ENCODE results near the gene UBE2V1. TPM values are rescaled to one million over a fixed set of nuclear protein-coding genes. Genes with fewer than 3 reads are reported as not detected.

Gene UBE2V1
- total and polyA plus RNA-seq, 10 of the 15 experiments (the other 5 are each of a cell fraction or from before 2014, with no cell fraction given) = 51.8 to 219 (median 141) TPM

DNA sequence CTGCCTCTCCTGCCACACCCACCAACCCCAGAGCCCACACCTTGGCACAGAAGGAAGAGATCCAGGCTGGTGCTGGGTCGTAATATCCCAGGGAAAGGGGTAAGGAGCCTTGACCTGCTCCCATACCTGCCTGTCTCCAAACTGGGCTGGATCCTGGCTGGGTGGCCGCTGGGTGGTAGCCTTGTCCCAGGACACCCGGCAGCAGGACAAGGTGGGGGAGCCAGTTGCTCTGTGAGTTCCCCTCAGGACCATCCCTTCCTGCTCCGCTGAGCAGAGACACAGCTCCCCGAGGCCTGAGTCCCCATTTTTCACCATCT lies 58.8 kb downstream of the UBE2V1 start (continued):
- TF ChIP-seq TCF12 (IDR thresholded peaks at IDR 0.05; ENCODE audit: low read depth, low read length) (no peak), ATF7 (IDR thresholded peaks at IDR 0.05; ENCODE audit: low read depth) (no peak), RAD21 (IDR thresholded peaks at IDR 0.05; ENCODE audit: insufficient read depth, low read depth, low read length) (no peak), IKZF1 (conservative IDR thresholded peaks at IDR 0.05) (no peak), CTCF (IDR thresholded peaks at IDR 0.05 in 2 of 3, conservative IDR thresholded peaks at IDR 0.05 in 1 of 3; ENCODE audit: control insufficient read depth in 2 of 3, extremely low read depth in 1 of 3, insufficient read depth in 1 of 3, low read depth in 3 of 3, low read length in 3 of 3) (no peak)

DNA sequence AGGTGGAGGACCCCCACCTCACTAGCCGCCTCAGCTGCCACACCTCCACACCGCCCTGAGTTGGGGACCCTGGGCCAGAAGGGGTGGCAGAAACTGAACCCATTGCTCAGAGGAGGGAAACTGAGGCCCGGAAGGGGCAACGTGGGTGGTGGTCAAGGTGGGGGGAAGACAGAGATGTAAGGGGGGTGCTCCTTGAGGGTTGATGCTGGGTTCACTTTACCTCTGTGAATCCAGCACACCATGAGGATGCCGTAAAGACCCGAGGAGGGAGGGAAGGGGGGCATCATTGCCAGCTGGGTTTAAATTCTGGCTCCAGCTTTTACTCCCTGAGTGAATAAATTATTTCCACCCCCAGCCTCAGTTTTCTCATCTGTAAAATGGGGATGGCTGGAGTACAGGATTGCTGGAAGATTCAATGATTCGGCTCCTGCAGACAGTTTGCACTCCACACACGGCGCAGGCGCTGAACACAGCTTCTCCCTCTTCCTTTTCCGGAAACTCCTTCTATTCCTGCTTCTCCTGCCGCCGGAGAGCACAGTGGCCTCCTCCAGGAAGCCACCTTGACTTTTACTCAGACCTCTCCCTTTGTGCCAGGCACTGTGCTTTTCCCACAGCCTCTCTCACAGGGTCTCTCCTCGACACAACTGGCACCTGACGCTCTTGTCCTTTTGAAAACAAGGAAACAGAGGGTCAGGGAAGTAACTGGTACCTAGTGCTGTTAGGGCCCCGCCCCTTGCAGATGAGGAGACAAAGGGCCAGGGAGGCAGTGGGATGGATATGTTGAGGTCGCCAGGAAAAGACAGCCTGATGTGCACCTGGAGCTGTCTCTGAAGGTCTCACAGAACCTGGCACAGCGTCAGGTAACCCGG lies 59.4 kb downstream of the UBE2V1 start:
- Histone ChIP-seq H3K36me3 (ENCODE audit: control insufficient read depth in 2 of 2, insufficient read depth in 2 of 2, low read length in 1 of 2) (no peaks in the 10 kb centered on the region), H3K27ac (ENCODE audit: control insufficient read depth, insufficient read depth) (no peak overlapping the region), H3K4me1 (ENCODE audit: control insufficient read depth, insufficient read depth, low read length) (peaks cover 26% of the 10 kb centered on the region), H3K9me3 (replicated peaks; ENCODE audit: control insufficient read depth, insufficient read depth, low read length) (no peaks in the 10 kb centered on the region), H3K4me2 (ENCODE audit: control insufficient read depth, insufficient read depth) (no peak overlapping the region), H3K79me2 (ENCODE audit: control insufficient read depth, insufficient read depth, low read length) (no peaks in the 10 kb centered on the region), H2AFZ (ENCODE audit: control insufficient read depth, low read depth, low read length) (no peak overlapping the region), H3K4me3 (no peak overlapping the region), H3K9ac (ENCODE audit: control insufficient read depth, insufficient read depth, low read length) (no peak overlapping the region), H4K20me1 (ENCODE audit: control insufficient read depth, insufficient read depth) (no peaks in the 10 kb centered on the region), H3K27me3 (replicated peaks in 1 of 2; ENCODE audit: control insufficient read depth in 2 of 2, insufficient read depth in 2 of 2, low read length in 1 of 2) (no peaks in the 10 kb centered on the region)
- no peak for TF ChIP-seq CREM (IDR thresholded peaks at IDR 0.05; ENCODE audit: low read depth)
- TF ChIP-seq HDAC2 (IDR thresholded peaks at IDR 0.05) = no peak
- TF ChIP-seq ASH2L (IDR thresholded peaks at IDR 0.05; ENCODE audit: borderline replicate concordance, low read depth) = no peak
- TF ChIP-seq, protein P1, sequence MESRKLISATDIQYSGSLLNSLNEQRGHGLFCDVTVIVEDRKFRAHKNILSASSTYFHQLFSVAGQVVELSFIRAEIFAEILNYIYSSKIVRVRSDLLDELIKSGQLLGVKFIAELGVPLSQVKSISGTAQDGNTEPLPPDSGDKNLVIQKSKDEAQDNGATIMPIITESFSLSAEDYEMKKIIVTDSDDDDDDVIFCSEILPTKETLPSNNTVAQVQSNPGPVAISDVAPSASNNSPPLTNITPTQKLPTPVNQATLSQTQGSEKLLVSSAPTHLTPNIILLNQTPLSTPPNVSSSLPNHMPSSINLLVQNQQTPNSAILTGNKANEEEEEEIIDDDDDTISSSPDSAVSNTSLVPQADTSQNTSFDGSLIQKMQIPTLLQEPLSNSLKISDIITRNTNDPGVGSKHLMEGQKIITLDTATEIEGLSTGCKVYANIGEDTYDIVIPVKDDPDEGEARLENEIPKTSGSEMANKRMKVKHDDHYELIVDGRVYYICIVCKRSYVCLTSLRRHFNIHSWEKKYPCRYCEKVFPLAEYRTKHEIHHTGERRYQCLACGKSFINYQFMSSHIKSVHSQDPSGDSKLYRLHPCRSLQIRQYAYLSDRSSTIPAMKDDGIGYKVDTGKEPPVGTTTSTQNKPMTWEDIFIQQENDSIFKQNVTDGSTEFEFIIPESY (IDR thresholded peaks at IDR 0.05) = no peak
- no peak for TF ChIP-seq BRCA1 (IDR thresholded peaks at IDR 0.05; ENCODE audit: low read depth, low read length)
- ChIA-PET SMC1A (ENCODE audit: uncharacterized antibody, unreplicated experiment) (no interaction called here), CTCF (no interaction called here), POLR2A (no interaction called here), RAD21 (ENCODE audit: unreplicated experiment) (no interaction called here)
- DNase-seq (ENCODE audit: low read depth, low spot score) (no peak), ATAC-seq (no peak), FAIRE-seq (no peak)
- WGBS (ENCODE audit: insufficient coverage, insufficient replicate concordance, low lambda C conversion rate, missing lambda C conversion rate) = 65% methylated on average over 19 of the region's 19 CpGs
- in situ Hi-C loops (cut with MboI) (no loop called here), intact Hi-C loops (cut with micrococcal nuclease; ENCODE audit: unreplicated experiment) (no loop called here)
- no TSS peak for BruUV-seq (replicated peaks)

Measured in GM12878 (cell line).